C4-2B (cell line): ENCODE measurements around the gene GNG5.
A peak's percentile ranks its signal among the peaks of the same experiment; 100 is the strongest.

Source experiments
- H3K27ac ChIP-seq: fragments of 450-650 bp; 2 replicates; pipeline ENCODE4 v1.5.1; 2017
- ZFX ChIP-seq: fragments of 450-650 bp; IDR thresholded peaks from 2 replicates; pipeline ENCODE4 v1.6.1; 2017
- TF ChIP-seq, protein P1 (sequence below): fragments of 450-650 bp; conservative IDR thresholded peaks from 2 replicates; pipeline ENCODE4 v1.5.1; 2017; ENCODE audit warnings: mild to moderate bottlenecking

GNG5 gene

DNA sequence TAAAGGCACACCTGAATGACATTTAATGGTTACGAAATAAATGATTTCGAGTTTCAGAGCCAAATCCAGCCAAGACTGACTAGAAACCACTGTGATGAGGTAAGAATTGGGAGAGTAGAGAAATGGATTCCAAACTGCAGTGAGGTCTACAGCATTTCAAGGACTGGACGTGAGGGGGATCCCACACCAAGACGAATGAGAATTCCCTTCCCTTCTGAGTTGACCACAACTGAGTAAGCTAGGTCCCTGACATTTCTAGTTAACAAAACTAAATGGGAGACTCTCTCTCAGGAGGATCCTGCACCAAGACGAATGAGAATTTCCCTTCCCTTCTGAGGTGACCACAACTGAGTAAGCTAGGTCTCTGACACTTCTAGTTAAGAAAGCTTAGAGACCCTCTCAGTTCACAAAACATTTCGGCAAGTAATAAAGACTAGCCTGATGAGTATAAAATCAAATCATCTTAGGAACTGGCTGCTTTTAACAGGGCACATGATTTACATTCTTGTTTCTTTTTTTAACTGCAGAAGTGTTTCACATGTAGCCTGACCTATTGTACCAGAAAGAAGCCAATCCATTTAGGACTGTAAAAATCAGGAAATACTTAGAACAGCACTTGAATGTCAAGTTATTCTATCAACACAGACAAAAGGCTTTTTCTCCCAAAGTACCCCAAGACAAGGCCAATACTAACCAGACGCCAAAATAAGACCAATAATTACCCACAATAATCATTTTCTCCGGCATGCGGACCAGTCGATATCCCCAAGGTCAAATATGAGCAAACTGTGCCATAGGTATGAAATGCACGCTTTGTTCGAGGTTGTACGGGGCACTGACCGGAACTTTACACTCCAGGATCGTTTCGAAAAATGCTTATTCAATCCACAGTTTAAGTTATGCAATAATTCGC is 1.5 kb downstream of the GNG5 start:
- TF ChIP-seq, protein P1, sequence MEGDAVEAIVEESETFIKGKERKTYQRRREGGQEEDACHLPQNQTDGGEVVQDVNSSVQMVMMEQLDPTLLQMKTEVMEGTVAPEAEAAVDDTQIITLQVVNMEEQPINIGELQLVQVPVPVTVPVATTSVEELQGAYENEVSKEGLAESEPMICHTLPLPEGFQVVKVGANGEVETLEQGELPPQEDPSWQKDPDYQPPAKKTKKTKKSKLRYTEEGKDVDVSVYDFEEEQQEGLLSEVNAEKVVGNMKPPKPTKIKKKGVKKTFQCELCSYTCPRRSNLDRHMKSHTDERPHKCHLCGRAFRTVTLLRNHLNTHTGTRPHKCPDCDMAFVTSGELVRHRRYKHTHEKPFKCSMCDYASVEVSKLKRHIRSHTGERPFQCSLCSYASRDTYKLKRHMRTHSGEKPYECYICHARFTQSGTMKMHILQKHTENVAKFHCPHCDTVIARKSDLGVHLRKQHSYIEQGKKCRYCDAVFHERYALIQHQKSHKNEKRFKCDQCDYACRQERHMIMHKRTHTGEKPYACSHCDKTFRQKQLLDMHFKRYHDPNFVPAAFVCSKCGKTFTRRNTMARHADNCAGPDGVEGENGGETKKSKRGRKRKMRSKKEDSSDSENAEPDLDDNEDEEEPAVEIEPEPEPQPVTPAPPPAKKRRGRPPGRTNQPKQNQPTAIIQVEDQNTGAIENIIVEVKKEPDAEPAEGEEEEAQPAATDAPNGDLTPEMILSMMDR, result no peak
- no peak for TF ChIP-seq ZFX
- peak overlapping the region; percentile 96 for H3K27ac ChIP-seq

- TF ChIP-seq, protein P1, result no peak
- TF ChIP-seq ZFX, result no peak
- no peak overlapping the region for H3K27ac ChIP-seq
Observed at GRCh38 chr1:84502927-84503326, 3.5 kb downstream of the GNG5 start.

- no peak overlapping the region for H3K27ac ChIP-seq
- no peak for TF ChIP-seq ZFX
- TF ChIP-seq, protein P1, result no peak
Observed at GRCh38 chr1:84497631-84498275, 8.6 kb downstream of the GNG5 start.

GRCh38 chr1:84496498-84496897 is 9.9 kb downstream of the GNG5 start:
- H3K27ac ChIP-seq, result peak overlapping the region; percentile 33
- no peak for TF ChIP-seq ZFX
- TF ChIP-seq, protein P1, result no peak

DNA sequence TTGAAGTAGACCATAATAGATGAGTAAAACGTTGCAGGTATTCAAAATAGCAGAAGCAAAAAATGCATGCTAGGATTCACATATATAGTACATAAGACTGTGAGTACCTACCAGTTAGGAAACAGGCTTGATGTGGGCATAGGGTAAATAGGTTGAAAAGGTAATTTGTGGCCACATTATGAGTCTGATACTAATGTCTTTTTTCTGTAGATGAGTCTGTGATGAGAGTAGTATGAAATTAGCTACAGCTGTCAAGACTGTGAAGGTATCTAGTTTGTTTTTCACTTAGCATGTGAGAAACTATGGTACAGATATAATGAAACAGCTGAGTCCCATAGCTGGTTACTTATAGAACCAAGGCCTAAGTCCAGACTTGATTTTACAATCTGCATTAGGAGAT is 12.6 kb downstream of the GNG5 start:
- H3K27ac ChIP-seq, result no peak overlapping the region
- TF ChIP-seq, protein P1, result no peak
- TF ChIP-seq ZFX, result no peak

- no peak for TF ChIP-seq ZFX
- TF ChIP-seq, protein P1, result no peak
- no peak overlapping the region for H3K27ac ChIP-seq
Observed at GRCh38 chr1:84492726-84493125, 13.7 kb downstream of the GNG5 start.

DNA sequence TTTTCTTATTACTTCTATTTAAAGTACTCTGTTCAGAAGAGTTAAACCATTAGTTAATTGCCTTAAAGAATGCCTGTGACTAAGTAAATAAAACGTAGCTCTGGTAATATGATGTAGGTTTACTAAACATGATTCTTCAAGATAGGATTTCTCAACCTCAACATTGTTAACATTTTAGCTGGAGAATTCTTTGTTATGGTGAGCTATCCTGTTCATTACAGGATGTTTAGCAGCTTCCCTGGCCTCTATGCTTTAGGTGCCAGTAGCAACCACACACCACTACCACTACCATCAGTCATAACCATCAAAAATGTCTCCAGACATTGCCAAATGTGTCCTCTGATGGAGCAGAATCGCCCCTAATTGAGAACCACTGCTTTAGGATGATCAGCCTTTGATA is 16.6 kb downstream of the GNG5 start:
- no peak for TF ChIP-seq ZFX
- TF ChIP-seq, protein P1, result no peak
- H3K27ac ChIP-seq, result no peak overlapping the region
